HG03558 (cell line): ENCODE results near the gene RGS1.

Source experiments
- ATAC-seq: cut with Tn5 transposase; IDR thresholded peaks from one replicate; pipeline ENCODE4 v1.9.1; 2021; ENCODE audit warnings: moderate number of reproducible peaks; ENCODE audit not compliant: unreplicated experiment; ENCODE audit errors: extremely low read depth

RGS1 gene

DNA sequence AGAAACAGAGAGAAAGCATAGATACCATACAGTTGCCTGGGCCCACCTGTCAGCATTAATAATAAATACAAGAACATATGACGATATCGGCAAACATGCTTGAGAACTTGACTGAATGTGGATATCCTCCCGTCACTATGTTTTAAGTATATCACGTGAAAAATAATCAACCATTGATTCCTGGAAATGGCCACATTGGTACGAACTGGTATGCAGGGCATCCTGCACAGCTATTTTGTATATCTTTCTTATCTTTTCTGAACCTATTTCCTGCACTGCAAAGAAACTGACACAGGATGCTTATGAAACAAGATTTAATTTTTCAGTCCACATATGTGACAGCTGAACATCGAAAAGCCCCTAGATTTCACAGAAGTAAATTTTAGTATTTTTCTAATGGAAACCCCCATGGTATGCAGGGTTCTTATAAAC is 22.8 kb upstream of the RGS1 start:
- no peak for ATAC-seq

DNA sequence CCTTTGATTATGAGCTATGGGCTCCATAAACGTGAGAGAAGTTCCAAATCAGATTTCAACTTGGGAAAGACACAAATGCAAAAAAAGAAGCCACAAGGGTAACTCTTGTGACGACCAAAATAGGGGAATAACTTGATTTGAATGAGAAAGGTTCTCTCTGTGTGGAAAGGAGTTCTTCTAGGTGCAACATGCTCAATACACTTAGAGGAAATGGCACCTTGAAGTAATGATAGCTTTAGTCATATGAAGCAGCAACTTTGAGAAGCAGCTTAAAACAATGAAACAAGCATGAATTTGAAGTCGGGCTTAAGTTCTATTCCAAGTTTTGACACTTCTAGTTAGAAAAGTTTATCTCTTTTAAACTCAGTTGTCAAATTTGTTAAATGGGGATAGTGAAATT is 21.8 kb upstream of the RGS1 start:
- no peak for ATAC-seq

DNA sequence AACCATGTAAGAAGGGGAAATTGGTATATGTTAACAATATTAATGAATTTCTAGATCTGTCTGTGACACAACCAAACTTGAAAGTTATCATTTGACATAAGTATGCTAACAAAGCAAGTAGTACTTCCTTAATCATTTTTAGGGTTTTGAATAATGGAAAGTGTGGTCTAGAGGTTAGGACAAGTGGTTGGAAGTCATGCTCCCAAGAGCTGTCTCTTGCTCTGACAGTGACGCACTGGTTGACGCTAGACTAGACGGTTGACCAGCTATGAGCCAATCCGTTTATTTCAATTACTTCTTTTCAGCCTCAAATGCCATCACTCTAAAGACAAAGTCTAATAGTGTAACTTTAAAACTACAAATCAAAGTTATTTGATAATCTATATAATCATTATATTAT is 20.7 kb upstream of the RGS1 start:
- no peak for ATAC-seq

DNA sequence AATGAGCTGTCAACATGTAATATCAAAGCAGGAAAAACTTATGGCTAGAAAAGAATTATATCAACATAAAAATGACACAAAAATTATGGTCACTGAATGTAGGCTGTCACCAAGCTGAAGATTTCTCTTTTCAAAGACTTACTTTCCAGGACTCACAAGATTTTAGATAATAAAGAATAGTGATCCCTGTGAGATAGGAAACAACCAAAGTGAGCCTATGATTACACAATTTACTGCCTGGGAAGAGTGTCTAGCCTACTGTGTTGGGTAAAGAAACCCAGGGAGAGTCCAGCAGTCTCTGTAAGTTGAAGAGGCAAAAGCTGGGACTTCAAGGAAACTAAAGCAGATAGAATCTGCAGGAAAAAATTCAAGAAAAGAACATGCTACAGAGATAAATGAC is 20.2 kb upstream of the RGS1 start:
- no peak for ATAC-seq

DNA sequence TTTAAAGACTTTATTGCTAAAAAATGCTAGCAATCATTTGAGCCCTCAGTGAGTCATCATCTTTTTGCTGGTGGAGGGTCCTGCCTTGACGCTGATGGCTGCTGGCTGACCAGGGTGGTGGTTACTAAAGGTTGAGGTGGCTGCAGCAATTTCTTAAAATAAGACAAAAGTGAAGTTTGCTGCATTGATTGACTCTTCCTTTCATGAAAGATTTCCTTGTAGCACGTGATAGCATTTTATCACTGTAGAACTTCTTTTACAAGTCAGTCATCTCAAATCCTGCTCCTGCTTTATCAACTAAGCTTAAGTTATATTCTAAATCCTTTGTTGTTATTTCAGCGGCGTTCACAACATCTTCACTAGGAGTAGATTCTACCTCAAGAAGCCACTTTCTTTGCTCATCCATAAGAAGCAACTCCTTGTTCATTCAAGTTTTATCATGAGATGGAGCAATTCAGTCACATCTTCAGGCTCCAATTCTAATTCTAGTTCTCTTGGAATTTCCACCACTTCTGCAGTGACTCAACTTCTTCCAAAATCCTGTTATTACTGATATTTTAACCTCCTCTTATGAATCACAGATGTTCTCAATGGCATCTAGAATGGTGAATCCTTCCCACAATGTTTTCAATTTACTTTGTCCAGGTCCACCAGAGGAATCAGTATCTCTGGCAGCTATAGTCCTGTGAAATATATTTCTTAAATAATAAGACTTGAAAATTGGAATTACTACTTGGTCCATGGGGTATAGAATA is 17.6 kb upstream of the RGS1 start:
- ATAC-seq = no peak

DNA sequence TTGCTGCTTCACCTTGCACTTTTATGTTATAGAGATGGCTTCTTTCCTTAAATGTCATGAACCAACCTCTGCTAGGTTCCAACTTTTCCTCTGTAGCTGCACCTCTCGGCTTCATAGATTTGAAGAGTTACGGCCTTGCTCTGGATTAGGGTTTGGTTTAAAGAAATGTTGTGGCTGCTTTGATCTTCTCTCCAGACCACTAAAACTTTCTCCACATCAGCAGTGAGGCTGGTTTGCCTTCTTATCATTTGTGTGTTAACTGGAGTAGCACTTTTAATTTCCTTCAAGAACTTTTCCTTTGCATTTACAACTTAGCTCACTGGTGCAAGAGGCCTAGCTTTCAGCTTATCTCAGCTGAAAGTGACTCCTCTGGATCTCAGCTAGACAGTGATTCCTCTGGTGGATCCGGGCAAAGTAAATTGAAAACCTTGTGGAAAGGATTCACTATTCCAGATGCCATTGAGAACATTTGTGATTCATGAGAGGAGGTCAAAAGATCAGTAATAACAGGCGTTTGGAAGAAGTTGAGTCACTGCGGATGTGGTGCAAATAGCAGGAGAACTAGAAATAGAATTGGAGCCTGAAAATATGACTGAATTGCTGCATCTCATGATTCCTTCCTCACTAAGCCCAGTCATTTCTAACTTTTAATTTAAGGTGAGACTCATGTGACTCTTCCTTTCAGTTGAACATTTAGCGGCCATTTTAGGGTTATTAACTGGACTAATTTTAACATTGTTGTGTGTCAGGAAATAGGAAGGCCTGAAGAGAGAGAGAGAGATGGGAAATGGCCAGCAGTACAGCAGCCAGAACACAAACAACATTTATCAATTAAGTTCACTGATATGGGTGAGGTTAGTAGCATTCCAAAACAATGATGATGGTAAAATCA is 16.2 kb upstream of the RGS1 start:
- ATAC-seq = peak; percentile 60

DNA sequence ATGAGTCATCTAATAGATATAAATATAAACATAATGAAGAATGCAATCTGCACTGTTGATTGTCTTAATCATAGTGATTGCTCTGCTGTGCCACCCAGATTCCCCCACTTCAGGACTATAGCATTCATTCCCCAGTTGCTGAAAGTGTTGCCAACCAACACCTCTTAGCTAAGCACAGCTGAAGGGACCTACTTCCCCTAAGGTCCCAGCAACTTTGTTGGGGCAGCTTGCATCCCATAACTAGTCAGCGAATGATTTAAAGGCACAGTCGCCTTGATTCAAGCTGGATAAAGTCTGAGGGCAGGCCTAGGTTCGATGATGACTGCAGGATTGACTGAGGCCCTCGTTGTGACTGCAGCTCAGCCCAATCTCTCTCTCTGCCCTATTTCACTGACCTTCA is 14.3 kb upstream of the RGS1 start:
- no peak for ATAC-seq

DNA sequence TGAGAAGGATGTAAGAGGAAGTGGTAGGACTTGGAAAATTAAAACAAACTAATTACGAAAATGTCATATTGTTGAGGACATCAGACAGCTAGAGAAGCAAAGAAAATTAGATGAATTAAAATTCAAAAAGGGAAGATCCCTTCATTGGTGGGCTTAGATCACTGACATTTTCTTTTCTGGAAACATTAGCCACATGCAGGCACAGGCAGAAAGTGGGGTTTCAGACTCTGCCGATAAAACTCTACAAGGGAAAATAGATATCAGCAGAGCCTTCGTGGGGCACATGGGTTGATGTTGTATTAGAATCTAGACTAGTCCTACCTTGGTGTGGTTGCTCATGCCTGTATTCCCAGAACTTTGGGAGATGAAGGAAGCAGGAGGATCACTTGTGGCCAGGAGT is 12.4 kb upstream of the RGS1 start:
- ATAC-seq = no peak

DNA sequence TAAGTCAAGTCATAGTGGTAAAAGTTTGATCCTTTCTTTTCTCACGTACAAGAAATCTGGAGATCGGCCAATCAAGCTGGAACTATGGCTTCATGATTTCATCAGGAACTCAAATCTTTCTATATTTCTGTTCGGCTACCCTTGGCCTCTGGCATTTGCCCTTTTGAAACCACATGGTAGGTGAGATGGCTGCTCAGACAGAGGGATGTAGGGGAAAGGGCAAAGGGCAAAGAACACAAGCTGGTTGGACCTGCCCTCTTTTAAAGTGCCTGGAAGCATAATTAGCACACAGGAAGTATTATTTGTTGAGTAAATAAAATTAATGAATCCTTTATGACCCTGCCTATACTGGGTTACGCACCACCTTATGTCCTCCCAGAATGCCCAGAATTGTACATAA is 11.5 kb upstream of the RGS1 start:
- ATAC-seq = no peak

DNA sequence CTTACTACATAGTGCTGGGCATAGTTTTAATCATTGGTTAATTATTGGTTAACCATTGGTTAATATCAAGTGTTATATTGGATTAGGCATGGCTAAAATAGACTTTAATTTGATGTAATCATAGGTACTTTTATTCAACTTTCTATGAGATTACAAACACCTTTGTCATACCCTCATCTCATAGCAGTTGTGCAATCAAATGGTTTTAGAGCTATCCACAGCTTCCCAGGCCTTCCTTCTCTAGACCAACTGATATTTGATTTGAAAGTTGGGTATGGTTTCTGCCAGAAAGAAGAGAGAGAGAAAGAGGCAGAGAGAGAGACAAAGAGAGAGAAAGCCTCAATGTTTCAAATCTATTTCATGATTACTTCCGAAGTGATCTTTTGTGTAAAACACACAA is 9.6 kb upstream of the RGS1 start:
- ATAC-seq = no peak

DNA sequence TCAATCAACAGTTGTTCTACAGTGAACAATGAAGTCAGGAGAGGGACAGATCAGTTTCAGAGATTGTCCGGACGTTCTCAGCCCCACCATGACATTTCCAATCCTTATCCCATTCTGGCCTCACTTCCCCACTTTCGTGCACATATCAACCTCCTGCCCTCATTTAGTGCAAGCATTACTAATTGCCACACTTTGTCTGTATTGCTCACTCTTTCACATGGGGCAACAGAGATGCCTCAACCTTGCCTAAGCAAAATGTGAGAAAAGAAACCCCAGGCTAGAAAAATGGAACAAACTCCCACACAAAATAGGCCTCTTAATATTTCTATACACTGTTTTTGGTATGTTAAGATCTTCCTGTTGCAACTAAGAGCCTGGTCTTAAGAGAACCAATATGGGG is 8.9 kb upstream of the RGS1 start:
- no peak for ATAC-seq

DNA sequence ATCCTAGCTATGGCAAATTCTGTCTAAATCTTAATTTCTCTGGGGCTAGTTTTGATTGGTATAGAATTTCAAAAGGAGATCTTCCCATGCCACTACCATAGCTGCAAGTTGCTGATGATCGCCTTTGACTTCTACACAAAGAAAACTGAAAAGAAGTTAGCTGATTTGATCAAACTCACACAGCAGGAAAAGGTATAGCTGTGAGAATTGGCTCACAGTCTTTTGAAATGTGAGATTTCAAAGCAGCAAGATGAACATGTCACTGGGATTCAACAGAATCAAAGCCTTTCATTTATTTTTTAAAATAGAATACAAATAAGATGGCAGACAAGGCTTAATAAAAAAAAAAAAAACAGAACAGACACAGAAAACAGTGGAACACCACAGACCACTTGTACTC is 7.5 kb upstream of the RGS1 start:
- no peak for ATAC-seq

DNA sequence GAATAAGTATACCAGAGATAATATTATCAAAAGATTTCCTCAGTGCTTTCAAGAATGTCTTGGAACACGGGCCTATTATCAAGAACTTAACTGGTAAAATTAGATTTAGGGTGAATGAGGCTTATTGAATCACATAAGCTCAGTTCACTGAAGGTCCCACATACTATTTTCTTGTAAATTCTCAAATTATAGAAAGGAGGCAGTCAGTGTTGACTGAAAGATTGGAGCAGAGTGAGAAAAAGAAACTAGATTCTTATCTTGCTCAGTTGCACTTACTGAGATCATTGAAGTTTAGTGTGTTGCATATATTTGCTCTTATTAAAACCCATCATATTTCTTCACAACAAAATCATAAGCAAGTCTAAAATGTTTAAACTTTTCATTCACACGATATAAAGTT is 3.9 kb upstream of the RGS1 start:
- ATAC-seq = no peak

DNA sequence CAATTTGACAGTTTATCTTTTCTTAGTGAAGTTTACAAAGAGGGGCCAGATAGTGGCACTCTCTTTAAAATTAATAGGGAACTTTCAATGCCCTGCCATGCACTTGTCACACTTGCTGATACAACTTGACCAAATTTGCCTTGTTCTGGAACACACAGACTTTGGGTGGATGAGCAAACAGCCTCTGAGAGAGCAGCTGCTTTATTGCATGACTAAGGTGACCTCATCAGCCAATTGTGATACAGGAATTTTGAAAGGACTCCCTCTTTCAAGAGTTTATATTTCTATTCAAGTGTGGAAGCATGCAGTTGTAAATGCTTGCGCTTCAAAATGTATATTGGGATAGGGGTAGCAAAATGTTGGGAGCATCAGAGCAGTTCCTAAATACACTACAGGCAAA is 2.1 kb upstream of the RGS1 start:
- no peak for ATAC-seq

DNA sequence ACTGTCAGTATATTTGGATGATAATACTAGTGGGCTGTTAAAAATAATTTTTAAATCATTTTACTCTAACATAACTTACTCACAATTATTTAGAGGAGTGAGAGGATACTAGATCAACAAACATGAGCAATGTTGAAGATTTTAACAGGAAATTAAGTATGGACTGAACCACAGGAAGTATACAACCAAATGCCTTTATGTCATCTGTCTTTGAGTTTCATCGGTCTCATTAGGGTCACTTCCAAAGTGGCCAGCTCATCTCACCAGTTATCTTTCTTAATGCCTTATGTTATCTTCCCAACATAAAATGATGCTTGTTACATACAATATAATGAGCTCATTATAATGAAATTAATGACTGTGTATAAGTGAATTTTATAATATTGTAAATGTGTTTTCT is 1.5 kb upstream of the RGS1 start:
- ATAC-seq = no peak

DNA sequence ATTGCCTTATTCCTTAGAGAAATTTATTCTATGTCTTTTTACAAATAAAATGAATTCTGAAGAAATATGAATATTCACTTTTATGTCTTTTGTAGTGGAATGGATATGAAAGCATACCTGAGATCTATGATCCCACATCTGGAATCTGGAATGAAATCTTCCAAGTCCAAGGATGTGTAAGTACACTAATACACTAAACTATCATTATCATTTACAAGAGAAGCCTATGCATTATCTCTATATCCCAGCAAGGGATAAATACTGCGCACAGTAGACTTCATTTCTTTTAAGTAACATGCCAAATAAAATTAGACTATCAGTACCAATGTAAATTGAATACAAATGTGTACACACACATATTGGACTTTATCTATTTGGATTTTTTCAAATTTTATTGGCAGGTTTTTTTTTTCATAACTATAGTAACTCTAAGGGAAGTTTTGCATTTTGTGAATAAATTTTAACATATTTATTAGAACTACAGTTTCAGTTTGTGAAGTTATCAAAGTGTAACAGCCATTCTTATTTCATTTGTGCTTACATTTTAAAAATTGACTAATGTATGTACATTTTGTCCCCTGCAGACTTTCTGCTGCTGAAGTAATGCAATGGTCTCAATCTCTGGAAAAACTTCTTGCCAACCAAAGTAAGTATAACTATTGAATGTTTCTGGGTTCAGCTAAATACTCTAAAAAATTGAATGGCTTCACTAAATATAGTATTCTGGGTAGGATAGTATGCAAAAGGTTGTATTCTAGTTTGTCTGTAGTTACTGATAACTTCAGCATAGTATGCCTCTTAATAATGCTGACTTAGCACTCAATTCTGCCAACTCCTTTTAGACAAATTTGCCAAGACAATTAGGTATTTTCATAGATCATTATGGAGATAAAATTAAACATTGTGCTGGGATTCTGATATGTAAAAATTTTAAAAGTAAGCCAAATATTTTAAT is 894 bp downstream of the RGS1 start:
- no peak for ATAC-seq

DNA sequence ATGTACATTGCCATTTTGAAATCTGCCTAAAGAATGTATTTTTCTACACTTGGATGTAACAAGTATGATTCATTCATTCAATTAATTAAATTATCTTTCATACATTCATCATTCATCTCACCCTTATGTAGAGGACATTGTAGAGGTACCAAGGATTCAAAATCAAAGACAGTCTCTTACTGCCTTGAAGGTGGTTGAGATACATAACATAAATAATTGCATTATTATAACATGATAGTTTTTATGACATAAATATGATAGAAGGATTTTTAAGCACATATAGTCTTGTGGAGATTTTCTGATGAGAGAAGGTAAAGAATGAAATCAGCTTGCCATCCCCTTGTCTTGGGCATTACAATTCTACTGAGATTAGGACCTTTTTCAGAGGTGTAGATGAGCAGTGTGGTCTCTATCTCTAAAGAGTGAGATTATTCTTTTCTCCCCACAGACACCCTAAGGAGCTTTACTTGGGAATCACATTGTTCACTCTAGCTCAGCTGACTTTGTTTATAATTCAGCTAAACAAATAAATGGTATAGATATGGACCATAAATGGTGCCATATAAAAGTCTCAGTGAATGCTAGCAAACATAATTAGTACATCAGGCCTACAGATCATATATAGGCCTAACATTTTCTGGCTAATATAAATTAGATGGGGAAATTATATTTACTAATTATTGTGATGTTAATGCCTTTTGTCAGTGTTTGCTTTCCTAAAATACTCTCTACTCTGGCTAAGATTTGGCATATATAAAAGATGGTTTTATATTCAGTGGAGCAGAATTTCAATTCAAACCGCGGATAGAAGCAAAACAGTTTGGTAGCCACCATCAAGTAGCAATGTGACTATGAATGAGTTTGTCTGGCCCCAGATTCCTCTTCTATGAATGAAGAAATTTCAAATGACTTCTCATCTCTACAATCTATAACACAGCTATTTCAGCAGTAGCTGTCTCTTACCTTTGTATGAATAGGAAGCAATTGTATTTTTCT is 1.9 kb downstream of the RGS1 start:
- ATAC-seq = no peak

DNA sequence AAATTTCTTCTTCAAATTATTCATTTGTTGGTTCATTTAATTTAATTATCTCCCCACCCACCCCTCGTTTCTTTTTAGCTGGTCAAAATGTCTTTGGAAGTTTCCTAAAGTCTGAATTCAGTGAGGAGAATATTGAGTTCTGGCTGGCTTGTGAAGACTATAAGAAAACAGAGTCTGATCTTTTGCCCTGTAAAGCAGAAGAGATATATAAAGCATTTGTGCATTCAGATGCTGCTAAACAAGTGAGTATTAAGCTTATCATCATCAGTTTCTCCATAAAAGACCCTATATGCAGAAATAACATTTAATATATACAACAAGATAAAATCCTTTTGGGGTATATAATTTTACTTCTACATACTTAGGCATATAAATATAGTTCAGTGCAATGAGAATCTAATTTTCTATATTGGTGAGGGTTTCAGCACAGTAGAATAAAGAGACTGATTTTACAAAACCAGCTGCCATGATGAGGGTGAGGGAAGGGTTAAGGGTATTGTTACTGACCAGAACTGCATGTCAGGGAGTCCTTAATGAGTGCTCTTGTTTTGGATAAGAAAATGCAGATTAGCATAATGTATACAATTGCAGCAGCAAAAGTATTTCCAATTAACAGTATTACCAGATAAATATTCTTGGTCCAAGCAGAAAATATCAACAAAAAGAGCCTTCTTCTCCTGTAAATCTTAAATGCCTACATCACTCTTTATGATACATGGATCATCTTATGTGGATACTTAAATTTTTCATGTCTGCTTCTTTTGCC is 2.8 kb downstream of the RGS1 start:
- no peak for ATAC-seq
